Esophagus muscularis mucosa (tissue), 3 donors: Measurements from ENCODE around the gene NKD2.
"Not testable (repeated sequence)": the region's sequence is repeated elsewhere in the genome, so short reads cannot be mapped to it uniquely, and the experiment has no call there.

Experiments
- EP300 ChIP-seq: sonication (generic); formaldehyde crosslinking; IDR thresholded peaks from one replicate; pipeline ENCODE4 v1.6.1; 2017; ENCODE audit warnings: antibody characterized with exemption
- TF ChIP-seq, protein P1 (sequence below), 3 experiments: fragments of 200-600 bp in 2 of 3; fragments of 450-650 bp in 1 of 3; sonication (generic) in 2 of 3; IDR thresholded peaks; one replicate each; pipeline ENCODE4 v1.5.1; 2017 to 2019; ENCODE audit warnings: antibody characterized with exemption in 3 of 3, mild to moderate bottlenecking in 2 of 3, moderate library complexity in 1 of 3

DNA sequence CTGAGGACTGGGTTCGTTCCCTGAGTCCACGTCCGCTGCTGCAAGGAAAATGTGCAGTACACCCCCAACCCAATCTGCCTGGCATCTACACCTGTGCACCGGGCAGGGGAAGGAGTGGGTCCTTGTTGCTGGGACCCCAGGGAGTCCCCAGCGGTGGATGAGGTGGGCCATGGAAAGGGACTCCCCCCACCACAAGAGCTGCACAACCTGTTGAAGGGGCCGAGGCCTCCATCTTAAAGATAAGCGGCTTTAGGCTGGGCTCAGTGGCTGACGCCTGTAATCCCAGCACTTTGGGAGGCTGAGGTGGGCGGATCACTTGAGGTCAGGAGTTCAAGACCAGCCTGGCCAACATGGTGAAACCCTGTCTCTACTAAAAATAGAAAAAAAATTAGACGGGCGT is 7.8 kb upstream of the NKD2 start:
- TF ChIP-seq EP300: not testable (repeated sequence)
- TF ChIP-seq, protein P1, sequence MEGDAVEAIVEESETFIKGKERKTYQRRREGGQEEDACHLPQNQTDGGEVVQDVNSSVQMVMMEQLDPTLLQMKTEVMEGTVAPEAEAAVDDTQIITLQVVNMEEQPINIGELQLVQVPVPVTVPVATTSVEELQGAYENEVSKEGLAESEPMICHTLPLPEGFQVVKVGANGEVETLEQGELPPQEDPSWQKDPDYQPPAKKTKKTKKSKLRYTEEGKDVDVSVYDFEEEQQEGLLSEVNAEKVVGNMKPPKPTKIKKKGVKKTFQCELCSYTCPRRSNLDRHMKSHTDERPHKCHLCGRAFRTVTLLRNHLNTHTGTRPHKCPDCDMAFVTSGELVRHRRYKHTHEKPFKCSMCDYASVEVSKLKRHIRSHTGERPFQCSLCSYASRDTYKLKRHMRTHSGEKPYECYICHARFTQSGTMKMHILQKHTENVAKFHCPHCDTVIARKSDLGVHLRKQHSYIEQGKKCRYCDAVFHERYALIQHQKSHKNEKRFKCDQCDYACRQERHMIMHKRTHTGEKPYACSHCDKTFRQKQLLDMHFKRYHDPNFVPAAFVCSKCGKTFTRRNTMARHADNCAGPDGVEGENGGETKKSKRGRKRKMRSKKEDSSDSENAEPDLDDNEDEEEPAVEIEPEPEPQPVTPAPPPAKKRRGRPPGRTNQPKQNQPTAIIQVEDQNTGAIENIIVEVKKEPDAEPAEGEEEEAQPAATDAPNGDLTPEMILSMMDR (IDR thresholded peaks at IDR 0.05): not testable (repeated sequence)
